B cell (primary cell): ENCODE data around the gene EFNA5. TPM values are rescaled to one million over a fixed set of nuclear protein-coding genes. Genes with fewer than 3 reads are reported as not detected.

Experiments
- ATAC-seq: fragments of 200-7000 bp; cut with Tn5 transposase; one replicate; pipeline ENCODE4 v1.10.0; 2021; ENCODE audit warnings: low read depth, mild to moderate bottlenecking, moderate number of reproducible peaks, moderate library complexity
- CTCF ChIA-PET: fragments of 350-600 bp; sonication (Branson Sonifier 250); formaldehyde crosslinking; loops from one replicate; lab custom pipeline; 2021; ENCODE audit warnings: antibody characterized with exemption, inconsistent platforms; lab: Charles Lee
- POLR2A ChIA-PET: fragments of 350-600 bp; sonication (Branson Sonifier 250); formaldehyde crosslinking; loops from one replicate; lab custom pipeline; 2021; ENCODE audit warnings: antibody characterized with exemption; lab: Charles Lee
- DNase-seq: peaks from one replicate; pipeline ENCODE4 v3.0.0; 2013
- H2AFZ ChIP-seq: 2 replicates; pipeline ENCODE4 v1.6.1; 2012; ENCODE audit warnings: mild to moderate bottlenecking, low read depth, low read length; ENCODE audit not compliant: insufficient read depth, poor library complexity, severe bottlenecking
- H3K27ac ChIP-seq, 2 donors: 1 replicate in 1 of 2; 2 replicates in 1 of 2; pipeline ENCODE4 v1.5.1; 2012 to 2013; ENCODE audit warnings: low read length in 2 of 2, mild to moderate bottlenecking in 2 of 2, moderate library complexity in 1 of 2
- H3K27me3 ChIP-seq, 4 experiments: fragments of 200-600 bp in 1 of 4; sonication (generic) in 1 of 4; replicated peaks in 1 of 4; 1 replicate in 2 of 4; 2 replicates in 2 of 4; pipeline versions ENCODE4 v1.6.1 to v1.7.0; 2013 to 2016; ENCODE audit warnings: low read length in 3 of 4, mild to moderate bottlenecking in 2 of 4, mixed read lengths in 1 of 4, moderate library complexity in 1 of 4; ENCODE audit not compliant: insufficient read depth in 4 of 4, control insufficient read depth in 3 of 4; ENCODE audit errors: control extremely low read depth in 1 of 4
- H3K36me3 ChIP-seq, 2 experiments: replicated peaks in 1 of 2; 1 replicate in 1 of 2; 2 replicates in 1 of 2; pipeline versions ENCODE4 v1.6.1 to v1.7.1; 2013; ENCODE audit warnings: low read length in 1 of 2; ENCODE audit not compliant: insufficient read depth in 2 of 2, control insufficient read depth in 1 of 2; ENCODE audit errors: control extremely low read depth in 1 of 2, extremely low read depth in 1 of 2
- H3K4me1 ChIP-seq, 2 donors: fragments of 200-600 bp in 1 of 2; sonication (generic) in 1 of 2; 1 replicate in 1 of 2; 2 replicates in 1 of 2; pipeline versions ENCODE4 v1.5.1 to v1.6.1; 2013 to 2017; ENCODE audit warnings: low read length in 2 of 2; ENCODE audit not compliant: control insufficient read depth in 2 of 2, insufficient read depth in 2 of 2
- H3K4me2 ChIP-seq: replicated peaks from 2 replicates; pipeline ENCODE3; 2012; ENCODE audit warnings: mild to moderate bottlenecking, low read depth, low read length; ENCODE audit not compliant: poor library complexity, severe bottlenecking
- H3K4me3 ChIP-seq, 5 experiments: fragments of 200-600 bp in 1 of 5; sonication (generic) in 1 of 5; 1 replicate in 3 of 5; 2 replicates in 2 of 5; pipeline versions ENCODE4 v1.5.1 to v1.7.0; 2011 to 2016; ENCODE audit warnings: low read length in 4 of 5, mild to moderate bottlenecking in 4 of 5, low read depth in 2 of 5, control low read depth in 1 of 5, moderate library complexity in 1 of 5; ENCODE audit not compliant: insufficient read depth in 1 of 5; ENCODE audit errors: control extremely low read depth in 1 of 5, extremely low read depth in 1 of 5
- H3K79me2 ChIP-seq: fragments of 200-600 bp; sonication (generic); one replicate; pipeline ENCODE4 v1.6.0; 2016; ENCODE audit warnings: low read length; ENCODE audit not compliant: control insufficient read depth, insufficient read depth
- H3K9ac ChIP-seq: fragments of 200-600 bp; sonication (generic); 2 replicates; pipeline ENCODE4 v1.6.1; 2017; ENCODE audit warnings: mild to moderate bottlenecking, low read length, moderate library complexity
- H3K9me3 ChIP-seq, 3 donors: one replicate each; pipeline versions ENCODE4 v1.6.1 to v1.7.1; 2013; ENCODE audit warnings: low read length in 2 of 3; ENCODE audit not compliant: control insufficient read depth in 2 of 3, insufficient read depth in 1 of 3; ENCODE audit errors: control extremely low read depth in 1 of 3
- H4K20me1 ChIP-seq: 2 replicates; pipeline ENCODE4 v1.6.0; 2012; ENCODE audit warnings: mild to moderate bottlenecking, low read length; ENCODE audit not compliant: insufficient read depth, control insufficient read depth, poor library complexity, severe bottlenecking
- H3K27ac Mint-ChIP-seq: one replicate; pipeline ENCODE4 v1.8.0; 2021; ENCODE audit warnings: mixed read lengths
- H3K27me3 Mint-ChIP-seq: one replicate; pipeline ENCODE4 v1.8.0; 2021; ENCODE audit warnings: mixed read lengths
- H3K4me1 Mint-ChIP-seq: one replicate; pipeline ENCODE4 v1.8.0; 2021; ENCODE audit warnings: mixed read lengths
- H3K4me3 Mint-ChIP-seq: one replicate; pipeline ENCODE4 v1.8.0; 2021; ENCODE audit warnings: mixed read lengths
- H3K9me3 Mint-ChIP-seq: one replicate; pipeline ENCODE4 v1.8.0; 2022; ENCODE audit warnings: mixed read lengths; ENCODE audit not compliant: insufficient read depth
- CTCF ChIP-seq: fragments of 200-600 bp; IDR thresholded peaks from one replicate; pipeline ENCODE4 v1.8.0; 2022; ENCODE audit warnings: antibody characterized with exemption, mild to moderate bottlenecking
- EZH2 ChIP-seq: IDR thresholded peaks from 2 replicates; pipeline ENCODE4 v1.6.1; 2012; ENCODE audit warnings: borderline replicate concordance, low read depth, mild to moderate bottlenecking, moderate library complexity, low read length; ENCODE audit not compliant: insufficient read depth, poor library complexity, severe bottlenecking
- WGBS: methylation state at CpG from one replicate; pipeline ENCODE4 v1.1.5; 2013; ENCODE audit warnings: missing lambda C conversion rate; ENCODE audit not compliant: insufficient coverage; 5-methylcytosine and 5-hydroxymethylcytosine counted together
- intact Hi-C: fragments of 100-400 bp; cut with micrococcal nuclease; formaldehyde crosslinking; loops from one replicate; pipeline ENCODE4 v1.10.0; 2022
- polyA plus RNA-seq: library from polyadenylated mRNA; depleted of rRNA; stranded (reverse); fragments of >200 nt; gene quantifications from 2 replicates; pipeline ENCODE4 v1.2.3, GENCODE V29; 2012
- total RNA-seq, 2 donors: library from RNA; stranded (reverse); fragments of 120-200 nt in 1 of 2; gene quantifications; 1 replicate in 1 of 2; 2 replicates in 1 of 2; pipeline versions ENCODE4 v1.2.3 to v1.2.4, GENCODE V29; 2013 to 2022

EFNA5 gene
- total and polyA plus RNA-seq, 2 donors (not counting 1 experiment from before 2014, with no cell fraction given): not detected

DNA sequence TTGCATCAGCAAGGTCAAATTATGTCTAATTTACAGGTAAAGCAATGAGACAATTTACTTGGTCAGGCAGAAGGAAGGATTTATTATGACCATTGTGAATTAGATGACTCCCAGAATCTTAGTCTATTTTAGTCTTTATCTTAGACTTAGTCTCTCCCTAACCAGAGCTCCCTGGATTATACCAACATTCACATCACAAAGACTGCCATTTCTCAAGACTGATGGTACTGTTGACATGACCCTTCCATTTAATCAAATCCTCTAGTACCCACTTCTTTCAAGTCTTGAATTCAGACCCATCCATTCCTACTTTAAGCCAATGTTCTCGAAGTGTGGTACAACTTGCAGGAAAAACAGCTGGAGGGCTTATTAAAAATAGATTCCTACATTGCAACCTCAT lies 257.0 kb downstream of the EFNA5 start:
- Mint-ChIP-seq H3K4me3 (no peak overlapping the region), H3K4me1 (no peaks in the 10 kb centered on the region), H3K9me3 (no peaks in the 10 kb centered on the region), H3K27ac (no peak overlapping the region), H3K27me3 (peaks cover 4% of the 10 kb centered on the region)
- Histone ChIP-seq H3K79me2 (no peaks in the 10 kb centered on the region), H4K20me1 (no peaks in the 10 kb centered on the region), H3K4me1 (no peaks in the 10 kb centered on the region), H3K27me3 (no peaks in the 10 kb centered on the region), H3K36me3 (no peaks in the 10 kb centered on the region), H3K4me2 (no peak overlapping the region), H3K4me3 (no peak overlapping the region), H3K27ac (no peak overlapping the region), H2AFZ (no peak overlapping the region), H3K9me3 (no peaks in the 10 kb centered on the region), H3K9ac (no peak overlapping the region)
- DNase-seq (no peak), ATAC-seq (no peak)
- ChIA-PET POLR2A (no interaction called here), CTCF (interaction anchor here (1.0 kb wide), 1 partner anchor 53 kb away, joined by 3 read pairs; no protein-coding TSS in a partner anchor)
- no CpG with 5 or more reads among the region's 1 CpG for WGBS
- no peak for TF ChIP-seq EZH2
- no peak for TF ChIP-seq CTCF
- intact Hi-C loops: no loop called here

DNA sequence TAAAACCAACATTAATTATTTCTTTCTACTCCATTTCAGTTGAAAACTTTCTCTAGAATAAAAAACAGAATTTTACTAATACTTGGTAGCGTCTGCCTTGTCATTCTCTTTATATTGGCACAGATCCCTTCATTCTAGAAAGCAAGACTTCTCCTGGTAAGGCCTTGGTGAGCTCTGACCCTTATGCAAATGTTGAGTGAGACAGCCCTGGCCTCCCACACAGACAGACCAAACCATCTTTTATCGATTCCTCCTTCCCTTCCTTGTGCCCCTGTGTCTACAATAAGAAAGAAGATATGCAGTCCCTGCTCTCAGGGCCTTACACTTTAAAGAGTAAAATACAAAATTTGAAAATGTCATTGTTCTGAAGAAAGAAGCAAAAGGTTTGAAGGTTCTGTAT lies 262.2 kb downstream of the EFNA5 start:
- Mint-ChIP-seq H3K4me1 (no peaks in the 10 kb centered on the region), H3K9me3 (no peaks in the 10 kb centered on the region), H3K27me3 (peaks cover 3% of the 10 kb centered on the region), H3K27ac (no peak overlapping the region), H3K4me3 (no peak overlapping the region)
- no peak overlapping the region for H3K4me3 ChIP-seq
- no peaks in the 10 kb centered on the region for H3K36me3 ChIP-seq
- no peak overlapping the region for H3K27ac ChIP-seq
- TF ChIP-seq CTCF (no peak), EZH2 (no peak)
- no peak overlapping the region for H3K4me2 ChIP-seq
- no peaks in the 10 kb centered on the region for H4K20me1 ChIP-seq
- POLR2A ChIA-PET: no interaction called here
- CTCF ChIA-PET: no interaction called here
- intact Hi-C loops: no loop called here
- no peak overlapping the region for H2AFZ ChIP-seq
- H3K4me1 ChIP-seq: no peaks in the 10 kb centered on the region
- WGBS: 67% methylated on average over 1 of the region's 2 CpGs
- H3K9me3 ChIP-seq: no peaks in the 10 kb centered on the region
- ATAC-seq (no peak), DNase-seq (no peak)
- H3K9ac ChIP-seq: no peak overlapping the region
- no peaks in the 10 kb centered on the region for H3K27me3 ChIP-seq
- H3K79me2 ChIP-seq: no peaks in the 10 kb centered on the region
